ENCODE data around the gene PHF21B.

Gene PHF21B

DNA sequence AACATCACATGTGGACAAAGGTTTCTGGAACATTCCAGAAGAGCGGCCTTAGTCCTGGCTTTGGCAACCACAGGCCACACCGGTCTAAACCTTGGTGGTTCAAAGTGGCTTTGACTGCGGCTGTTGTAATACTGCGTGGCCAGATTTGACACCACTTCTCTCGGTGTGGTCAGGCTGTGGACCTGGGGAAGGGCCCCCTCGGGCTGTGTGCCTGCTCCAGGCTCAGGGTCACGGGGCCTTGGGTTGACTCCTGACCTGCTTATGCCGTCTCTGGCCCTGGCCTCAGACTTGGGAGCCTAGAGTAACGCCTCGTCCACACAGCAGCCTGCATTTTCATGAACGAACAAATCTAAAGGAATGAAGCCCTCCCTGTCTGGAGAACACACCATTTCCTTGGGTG is 118.0 kb downstream of the PHF21B start:
- no peak for DNase-seq

DNA sequence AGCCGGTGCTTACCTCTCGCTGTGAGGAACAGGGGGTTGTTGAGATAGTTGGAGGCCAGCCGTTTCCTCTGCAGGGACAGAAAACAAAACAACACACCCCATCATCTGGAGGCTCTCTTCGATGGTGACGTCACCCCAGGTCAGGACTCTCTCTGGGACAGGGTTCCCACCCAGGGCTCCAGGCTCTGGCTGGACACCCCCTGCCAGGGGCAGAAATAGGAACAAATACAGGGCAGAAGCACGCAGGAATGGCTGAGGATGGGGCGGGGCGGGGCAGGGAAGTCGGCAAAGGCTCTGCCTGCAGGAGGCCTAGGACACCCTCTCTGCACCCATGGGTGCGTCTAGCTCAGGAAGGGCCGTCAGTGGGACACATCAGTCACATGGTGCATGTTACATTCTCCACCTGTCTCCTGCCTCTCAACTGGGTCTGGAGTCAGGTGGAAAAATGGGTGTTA is 118.5 kb downstream of the PHF21B start:
- DNase-seq: no peak

DNA sequence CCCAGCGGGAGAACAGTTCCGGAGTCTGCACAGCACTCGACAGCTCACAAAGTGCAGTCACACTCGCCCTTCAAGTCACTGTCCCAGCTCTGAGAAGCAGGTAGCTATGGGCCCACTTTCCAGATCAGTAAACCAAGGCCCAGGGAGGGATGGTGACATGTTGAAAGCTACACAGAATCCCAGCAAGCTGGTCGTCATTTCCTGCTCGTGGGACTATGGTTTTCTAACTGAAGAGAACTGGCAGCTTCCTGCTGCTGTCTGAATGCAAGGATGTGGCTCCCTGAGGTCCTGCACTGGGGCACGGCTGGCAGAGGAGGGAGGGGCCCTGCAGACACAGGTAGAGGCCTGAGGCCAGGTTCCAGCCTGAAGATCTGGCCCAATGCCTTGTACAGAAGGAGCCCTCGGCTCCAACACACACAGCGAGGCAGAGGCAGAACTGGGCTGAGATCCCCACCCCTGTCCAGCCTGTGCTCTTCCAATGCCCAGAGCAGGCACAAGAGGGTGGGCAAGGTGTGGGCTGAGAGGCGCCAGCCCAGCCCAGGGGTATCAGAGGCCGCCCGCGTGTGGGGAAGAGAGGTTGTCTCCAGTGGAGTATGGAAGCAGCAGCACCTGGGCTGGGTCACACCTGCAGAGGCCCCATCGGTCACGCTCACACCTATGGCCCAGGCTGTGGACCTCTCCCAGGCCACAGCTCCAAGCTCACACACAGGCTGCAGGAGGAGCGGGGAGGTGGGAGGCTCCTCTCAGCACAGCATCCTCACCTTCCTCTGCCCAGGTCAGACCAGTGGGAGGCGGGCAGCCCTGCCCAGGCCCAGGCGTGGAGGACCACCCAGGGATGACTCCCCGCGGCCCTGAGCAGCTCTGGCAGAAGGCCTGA is 119.2 kb downstream of the PHF21B start:
- DNase-seq: no peak

DNA sequence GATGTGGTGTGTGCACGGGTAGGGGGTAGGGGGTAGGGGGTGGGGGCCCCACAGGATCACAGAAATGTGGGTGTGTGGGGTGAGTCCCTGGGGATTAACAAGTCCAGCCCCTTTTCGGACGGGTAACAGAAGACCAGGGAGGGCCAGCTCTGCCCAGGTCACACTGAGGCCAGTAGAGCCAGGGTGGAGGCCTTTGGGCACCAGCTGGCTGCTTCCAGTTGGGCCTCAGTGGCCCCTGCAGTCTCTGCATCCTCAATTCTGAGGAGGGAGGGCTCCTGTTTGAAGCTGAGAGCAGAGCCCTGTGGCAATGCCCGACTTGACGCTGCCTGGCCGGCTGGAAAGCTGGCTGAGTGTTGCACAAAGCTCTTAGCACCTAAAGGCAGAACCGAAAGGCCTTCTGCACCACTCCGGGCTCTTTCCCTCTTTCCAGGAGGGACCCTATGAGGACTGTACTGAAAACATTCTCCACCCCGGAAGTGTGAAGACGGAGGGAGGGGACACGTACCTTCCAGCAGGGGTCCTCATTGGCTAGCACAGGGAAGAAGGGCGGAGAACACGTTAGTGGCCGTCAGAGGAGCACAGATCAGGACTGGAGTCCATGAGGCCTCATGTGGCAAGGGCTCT is 120.4 kb downstream of the PHF21B start:
- DNase-seq: no peak

DNA sequence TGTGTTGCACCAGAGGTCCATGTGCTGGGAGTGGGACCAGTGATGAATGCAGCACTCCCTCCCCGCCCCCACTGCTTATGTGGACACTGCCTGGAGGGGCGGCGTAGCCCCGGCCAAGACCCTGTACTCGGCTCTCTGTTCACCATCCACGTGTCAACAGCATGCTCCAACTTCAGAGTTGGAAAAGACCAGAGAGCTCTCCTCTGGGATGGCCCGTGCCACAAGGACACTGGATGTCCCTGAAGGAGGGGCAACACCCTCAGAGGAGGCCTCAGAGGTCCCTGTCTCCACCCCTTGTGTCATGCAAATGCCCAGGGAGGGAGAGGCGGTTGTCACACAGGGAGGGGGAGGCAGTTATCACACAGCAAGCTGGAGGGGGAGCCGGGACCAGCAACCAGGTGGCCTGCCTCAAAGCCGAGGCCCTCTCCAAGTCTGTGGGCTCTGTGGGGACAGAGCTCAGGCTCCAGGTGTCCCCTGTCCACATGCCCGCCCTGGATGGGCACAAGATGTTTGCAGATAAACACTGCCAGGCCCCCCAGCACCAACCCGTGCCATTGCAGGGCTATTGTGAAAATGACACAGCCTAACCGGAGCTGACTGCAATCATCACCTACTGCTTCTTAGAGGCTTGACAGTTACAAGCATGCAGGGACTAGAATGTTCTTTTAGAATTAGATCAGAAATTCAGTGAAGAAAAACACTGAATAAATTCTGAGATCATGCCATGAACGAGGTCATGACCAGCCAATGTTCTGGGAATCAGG is 121.1 kb downstream of the PHF21B start:
- no peak for DNase-seq

DNA sequence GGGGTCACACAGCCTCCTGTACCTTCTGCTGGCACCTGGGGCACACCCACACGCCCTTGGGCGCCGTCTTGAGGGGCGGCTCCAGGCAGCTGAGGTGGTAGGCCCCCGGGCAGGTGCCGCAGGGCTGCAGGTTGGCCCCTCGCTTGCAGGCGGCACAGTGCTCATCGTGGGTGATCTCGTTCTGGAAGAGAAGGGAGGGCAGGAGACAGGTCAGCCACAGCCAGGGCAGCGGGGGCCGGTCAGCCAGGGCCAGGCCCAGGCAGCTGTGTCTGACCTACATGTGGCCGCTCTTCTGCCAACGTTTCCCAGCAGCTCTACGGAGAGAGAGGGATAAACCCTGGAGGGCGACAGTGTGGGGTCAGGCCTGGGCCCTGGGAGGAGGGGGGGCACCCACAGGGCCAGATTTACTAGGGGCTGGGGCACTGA is 121.9 kb downstream of the PHF21B start:
- DNase-seq: no peak

DNA sequence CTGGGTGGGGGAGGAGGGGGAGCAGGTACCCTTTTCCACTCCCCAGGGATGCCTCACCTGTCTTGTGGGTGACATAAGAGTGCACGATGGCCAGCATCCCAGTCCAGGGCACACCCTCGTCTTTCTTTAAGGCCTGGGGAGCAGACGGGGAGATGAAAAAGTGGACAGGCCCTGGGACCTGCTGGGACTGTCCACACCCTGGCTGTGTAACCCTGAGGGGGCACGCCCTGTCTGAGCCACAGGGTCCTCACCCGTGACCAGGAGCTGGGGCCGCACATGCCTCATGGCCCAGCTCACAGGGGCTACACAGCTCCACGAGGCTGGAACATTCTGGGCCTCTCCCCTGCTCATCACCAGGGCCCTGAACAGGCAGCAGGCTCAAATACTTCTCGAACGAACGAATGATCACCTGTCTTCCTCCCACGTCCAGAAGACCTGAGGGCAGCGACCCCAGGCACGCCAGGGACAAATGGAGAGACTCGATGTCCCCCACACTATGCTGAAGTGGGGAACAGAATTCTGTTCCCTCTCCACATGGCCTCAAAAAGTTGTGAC is 123.9 kb downstream of the PHF21B start:
- DNase-seq: no peak

DNA sequence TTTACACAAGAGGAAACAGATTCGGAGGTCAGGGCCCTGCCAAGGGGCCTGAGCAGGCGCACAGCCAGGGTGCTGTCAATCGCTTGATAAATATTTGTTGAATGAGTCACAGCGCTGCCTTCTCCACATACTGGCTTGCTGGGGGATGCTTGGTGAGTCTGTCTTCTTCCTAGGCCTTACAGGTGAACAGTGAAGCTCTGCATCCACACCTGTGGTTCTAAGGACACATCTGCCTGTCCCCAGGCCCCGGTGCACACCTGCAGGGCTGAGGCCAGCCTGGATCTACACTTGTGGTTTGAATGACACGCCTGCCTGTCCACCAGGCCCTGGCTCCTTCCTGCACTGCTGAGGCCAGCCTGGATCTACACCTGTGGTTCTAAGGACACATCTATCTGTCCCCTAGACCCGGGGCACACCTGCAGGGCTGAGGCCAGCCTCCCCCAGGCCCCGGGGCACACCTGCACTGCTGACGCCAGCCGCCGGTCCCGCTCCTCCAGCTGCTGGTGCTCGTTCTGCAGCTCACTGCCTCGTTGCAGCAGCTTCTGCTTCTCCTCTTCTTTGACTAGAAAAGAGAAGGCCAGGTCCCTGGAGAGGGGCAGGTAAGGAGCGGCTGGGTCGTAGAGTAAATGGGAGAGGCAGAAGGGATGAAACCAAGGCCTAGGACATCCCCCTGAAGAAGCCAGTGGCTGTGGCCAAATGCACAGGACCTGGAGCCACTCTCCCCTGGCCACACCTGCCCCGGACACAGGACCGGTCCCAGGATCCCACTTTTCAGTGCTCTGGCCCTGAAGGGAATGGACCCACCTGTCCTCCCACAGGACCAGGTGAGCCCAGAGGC is 124.6 kb downstream of the PHF21B start:
- DNase-seq: no peak

DNA sequence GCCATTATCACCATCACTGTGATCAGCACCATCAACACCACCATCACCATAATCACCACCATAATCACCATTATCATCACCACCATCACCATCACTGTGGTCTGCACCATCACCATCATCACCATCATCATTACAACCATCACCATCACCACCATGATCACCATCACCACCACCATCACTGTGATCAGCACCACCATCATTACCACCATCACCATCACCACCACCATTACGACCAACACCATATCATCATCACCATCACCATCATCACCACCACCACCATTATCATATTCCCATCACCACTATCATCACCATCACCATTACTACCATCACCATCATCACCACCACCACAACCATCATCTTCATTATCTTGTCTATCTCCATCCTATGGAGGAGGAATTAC is 125.2 kb downstream of the PHF21B start:
- no peak for DNase-seq

DNA sequence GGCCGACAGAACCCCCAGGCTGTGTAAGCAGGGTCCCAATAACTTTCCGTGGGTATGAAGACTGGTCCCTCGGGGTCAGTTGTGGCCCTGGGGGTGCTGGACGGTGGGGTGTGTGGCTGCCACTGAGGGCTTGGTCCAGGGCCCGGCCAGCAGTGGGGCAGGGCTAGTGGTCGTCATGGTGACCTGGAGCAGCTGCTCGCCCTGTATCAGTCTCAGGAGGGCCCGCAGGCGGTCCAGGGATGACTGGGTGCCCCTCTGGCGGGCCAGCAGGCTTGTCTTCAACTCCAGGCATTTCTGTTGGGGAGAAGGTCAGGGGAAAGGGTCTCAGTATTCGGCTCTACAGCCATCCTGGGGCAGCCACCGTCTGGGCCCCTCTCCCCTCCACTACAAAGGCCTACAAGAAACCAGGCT is 126.8 kb downstream of the PHF21B start:
- DNase-seq: no peak

DNA sequence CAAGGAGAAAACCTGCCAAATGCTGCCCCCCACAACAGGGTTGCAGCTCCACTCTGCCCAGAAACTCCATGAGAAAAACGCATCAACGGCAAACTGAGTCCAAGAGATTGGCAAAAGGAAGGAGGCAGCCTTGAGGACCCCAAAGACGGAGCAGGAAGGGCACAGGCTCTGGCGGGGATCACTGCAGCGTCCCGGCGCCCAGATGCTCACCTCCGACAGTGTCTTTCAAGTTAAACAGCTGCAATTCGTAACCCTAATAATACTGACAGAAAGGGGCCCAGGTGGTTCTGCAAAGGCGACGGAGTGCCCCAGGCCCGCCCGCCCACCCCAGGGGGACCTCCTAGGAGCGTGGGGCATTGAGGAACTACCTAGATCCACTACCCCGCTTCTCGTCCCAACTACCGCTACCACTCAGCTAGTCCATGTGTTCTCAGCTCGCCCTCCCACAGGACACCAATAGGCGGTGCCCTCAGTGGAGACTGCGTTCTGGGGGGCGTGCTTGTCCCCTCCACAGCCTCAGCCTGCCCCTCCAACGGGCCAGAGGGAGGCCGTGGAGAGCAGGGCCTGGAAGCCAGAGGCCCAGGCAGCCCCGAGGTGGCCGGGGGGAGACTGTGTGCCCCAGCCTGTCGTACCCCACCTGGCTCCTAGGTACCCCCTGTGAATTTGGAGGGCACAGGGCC is 127.4 kb downstream of the PHF21B start:
- no peak for DNase-seq

DNA sequence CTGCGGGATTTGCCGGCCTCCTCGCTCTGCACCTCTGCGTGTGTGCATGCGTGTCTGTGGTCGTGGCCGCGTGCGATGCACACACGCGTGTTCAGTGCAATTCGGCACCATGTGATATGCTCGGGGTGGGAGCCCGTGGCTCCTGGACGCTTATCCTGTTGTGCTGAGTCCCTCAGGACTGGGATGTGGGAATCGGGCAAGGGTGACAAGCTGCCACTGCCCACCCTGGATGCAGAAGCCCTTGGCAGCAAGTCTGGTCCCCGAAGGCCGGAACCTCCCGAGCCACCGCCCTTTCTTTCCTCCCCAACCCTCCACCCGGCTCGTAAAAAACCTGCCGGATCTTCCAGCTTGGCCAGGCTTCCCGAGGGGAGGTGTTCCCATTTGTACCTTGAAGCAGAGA is 128.2 kb downstream of the PHF21B start:
- no peak for DNase-seq

DNA sequence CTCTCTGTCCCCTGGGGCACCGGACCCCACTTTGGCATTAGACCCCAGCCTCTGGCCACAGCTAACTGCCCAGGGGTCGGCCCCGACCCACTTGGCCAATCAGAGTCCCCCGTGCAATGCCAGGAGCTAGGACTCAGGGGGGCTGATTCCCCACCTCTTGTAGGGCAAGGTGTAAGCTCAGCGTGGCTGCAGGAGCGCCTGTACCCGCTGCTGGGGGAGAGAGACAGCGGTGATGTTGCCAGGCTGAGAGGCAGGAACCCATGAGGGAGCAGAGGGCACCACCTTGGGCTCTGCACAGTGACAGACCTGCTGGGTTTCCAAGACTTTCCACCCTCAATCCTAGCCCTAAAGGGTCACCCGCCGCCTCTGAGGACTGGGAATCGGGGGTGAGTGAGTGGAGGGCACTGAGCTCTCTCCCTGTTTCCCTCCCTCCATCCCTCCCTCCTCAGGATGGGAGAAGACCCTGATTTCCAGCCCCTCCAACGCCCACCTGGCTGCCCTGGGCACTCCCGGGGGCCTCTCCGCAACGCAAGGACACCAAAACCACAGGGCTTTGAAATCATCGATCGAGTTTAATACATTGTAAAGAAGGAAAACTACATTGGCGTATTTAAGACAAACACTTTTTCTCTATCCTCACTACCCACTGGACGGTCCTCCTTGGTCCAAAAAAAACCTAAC is 129.1 kb downstream of the PHF21B start:
- no peak for DNase-seq

DNA sequence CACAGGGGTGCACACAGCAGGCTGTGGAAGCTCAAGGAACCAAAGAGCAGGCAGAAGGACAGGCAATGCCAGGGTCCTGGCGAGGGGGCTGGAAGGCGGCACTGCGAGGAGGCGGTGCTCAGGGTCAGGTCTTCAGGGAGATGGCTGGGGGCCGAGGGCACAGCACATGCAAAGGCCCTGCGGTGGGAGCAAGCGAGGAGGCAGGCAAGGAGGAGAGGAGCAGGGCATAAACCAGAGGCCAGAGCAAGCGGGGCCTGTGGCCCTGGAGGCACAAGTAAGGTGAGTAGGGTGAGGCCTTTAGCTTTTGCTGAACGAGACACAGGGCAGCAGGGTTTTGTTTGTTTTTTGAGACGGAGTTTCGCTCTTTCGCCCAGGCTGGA is 130.5 kb downstream of the PHF21B start:
- DNase-seq: no peak

DNA sequence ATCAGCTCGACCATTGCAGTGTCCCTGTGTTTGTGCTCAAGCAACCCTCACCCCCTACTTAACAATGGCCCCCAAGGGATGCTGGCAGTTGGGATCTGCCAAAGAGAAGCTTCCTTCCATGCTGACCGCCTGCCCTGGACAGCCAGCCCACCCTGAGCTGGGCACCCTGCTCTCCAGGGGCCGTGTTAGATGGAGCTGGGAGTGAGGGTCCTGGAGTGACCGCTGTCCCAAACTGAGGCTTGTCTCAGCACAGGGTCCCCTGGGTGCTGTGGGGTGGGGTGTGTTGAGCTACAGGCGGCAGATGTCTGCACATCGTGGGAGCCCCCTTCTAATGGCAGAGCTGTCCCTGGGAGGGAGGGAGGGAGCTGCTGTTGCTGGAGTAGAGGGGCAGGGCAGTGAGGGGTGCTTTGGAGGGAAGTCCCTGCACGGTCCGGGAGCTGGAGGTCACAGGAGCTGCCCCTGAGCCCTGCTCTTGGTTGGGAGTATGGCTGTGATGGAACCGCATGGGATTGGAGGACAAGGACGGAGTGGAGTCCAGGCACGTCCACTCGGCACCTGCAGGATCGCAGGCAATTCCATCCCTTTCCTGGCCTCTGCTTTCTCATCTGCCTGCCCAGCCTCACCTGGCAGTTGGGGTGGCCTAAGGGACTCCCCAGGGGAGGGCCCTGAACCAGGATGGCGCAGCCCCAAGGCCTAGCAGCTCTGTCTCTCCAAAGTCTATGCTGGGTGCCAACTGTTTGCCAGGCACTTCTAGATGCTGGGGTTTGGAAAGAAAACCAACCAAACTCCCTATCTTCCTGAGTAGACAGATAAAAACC is 131.1 kb downstream of the PHF21B start:
- DNase-seq: no peak

DNA sequence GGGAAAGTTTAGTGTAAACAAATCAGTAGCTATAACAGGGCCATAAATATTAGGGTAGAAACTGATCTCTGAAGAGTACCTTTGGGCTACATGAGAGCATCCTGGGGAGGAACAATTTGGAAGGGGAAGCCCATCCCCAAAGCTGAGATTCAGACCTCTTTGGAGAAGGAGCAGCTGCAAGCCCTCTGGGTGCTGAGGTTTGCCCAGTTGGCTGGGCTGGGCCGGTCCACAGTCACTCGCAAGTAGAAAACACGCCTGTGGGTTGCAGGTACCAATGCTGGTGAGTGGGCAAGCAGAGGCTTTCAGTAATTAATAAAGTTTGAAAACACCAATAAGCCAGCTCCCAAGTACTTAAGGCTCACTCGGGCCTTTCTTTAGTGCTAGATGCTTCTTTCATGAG is 132.9 kb downstream of the PHF21B start:
- no peak for DNase-seq

DNA sequence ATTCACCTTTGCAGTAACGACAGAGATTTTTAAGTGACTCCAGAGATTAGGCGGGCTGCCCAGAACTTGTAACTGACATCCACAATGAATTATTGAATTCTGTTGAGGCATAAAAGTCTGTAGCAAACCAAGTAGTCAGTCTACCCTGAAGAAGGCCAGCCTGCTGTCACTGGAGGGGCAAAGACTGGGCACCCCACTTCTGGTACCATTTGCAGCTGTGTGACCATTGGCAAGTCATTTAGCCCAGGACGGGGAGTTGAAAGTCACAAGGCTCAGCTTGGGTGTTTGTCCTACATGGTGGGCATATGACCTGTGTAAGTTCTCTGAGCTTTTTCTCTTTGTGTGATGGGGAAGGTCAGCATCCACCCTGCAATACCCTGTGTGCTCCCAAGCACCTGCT is 138.0 kb downstream of the PHF21B start:
- no peak for DNase-seq

DNA sequence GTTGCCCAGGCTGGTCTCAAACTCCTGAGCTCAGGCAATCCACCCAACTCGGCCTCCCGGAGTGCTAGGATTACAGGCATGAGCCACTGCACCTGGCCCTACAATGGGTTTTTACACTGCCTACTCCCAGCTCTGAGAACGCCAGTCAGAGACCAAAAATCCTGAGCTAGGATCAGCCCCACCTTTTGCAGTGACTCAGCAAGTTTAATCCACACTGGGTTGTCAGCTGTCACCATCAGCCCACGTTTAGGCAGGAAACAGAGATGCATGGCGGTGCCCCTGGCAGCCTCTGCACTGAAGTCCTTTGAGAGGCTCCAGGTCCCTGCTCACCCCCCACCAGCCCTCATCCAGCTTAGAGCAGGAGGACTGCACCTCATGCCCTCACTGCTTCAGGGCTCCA is 139.8 kb downstream of the PHF21B start:
- DNase-seq: no peak

DNA sequence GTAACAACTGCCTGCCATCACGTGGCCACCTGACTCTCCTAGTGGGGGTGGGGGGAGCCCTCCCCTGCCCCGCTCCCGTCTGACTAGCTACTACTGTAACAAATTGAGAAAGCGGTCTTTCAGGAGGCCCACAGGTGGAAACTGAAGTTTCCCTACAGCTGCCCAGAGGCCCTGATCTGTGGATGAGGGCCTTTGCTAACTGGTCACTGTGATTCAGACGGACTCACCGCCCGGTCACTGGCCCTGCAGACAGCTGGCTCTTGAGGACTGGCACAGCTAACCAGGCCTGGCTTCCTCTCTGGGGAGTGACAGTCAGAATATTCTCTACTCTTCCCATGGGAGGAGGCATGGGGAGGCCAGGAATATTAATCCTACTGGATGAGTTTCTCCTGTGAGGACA is 140.6 kb downstream of the PHF21B start:
- no peak for DNase-seq

All from T-helper 1 cell (primary cell).